Liver (tissue), 2 donors: ENCODE data around the gene PTTG1IP.

Experiments
- RAD21 ChIP-seq, 2 donors: IDR thresholded peaks; 2 replicates each; pipeline ENCODE4 v1.6.1; 2016; ENCODE audit warnings: antibody characterized with exemption in 2 of 2, mild to moderate bottlenecking in 2 of 2
- TAF1 ChIP-seq: conservative IDR thresholded peaks from 2 replicates; pipeline ENCODE4 v1.6.1; 2016; ENCODE audit warnings: antibody characterized with exemption, mild to moderate bottlenecking
- TF ChIP-seq, protein P1 (sequence below): IDR thresholded peaks from 2 replicates; pipeline ENCODE4 v1.6.1; 2016; ENCODE audit warnings: antibody characterized with exemption
- donor health status: healthy.

DNA sequence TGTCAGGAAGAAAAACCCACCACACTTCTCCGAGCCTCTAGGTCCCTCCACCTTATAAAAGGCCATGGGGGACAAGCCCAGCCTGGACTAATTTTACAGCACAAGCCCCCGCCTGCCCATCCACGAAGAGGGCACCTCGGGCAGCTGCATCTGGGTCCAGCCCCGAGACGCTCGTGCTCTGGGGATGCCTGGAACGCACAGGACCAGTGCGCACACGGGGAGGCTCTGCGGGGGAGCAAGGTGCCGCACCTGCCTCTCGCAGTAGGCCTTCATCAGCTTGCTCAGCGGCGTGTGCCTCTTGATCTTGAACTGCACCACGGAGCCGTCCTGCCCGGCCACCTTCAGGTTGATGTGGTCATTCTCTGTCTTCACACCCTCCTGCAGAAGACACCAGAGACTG lies 59.8 kb downstream of the PTTG1IP start:
- TF ChIP-seq TAF1 (no peak), RAD21 (IDR thresholded peaks at IDR 0.05) (no peak)
- TF ChIP-seq, protein P1, sequence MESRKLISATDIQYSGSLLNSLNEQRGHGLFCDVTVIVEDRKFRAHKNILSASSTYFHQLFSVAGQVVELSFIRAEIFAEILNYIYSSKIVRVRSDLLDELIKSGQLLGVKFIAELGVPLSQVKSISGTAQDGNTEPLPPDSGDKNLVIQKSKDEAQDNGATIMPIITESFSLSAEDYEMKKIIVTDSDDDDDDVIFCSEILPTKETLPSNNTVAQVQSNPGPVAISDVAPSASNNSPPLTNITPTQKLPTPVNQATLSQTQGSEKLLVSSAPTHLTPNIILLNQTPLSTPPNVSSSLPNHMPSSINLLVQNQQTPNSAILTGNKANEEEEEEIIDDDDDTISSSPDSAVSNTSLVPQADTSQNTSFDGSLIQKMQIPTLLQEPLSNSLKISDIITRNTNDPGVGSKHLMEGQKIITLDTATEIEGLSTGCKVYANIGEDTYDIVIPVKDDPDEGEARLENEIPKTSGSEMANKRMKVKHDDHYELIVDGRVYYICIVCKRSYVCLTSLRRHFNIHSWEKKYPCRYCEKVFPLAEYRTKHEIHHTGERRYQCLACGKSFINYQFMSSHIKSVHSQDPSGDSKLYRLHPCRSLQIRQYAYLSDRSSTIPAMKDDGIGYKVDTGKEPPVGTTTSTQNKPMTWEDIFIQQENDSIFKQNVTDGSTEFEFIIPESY, result no peak
